GM12878 (cell line): ENCODE data around the gene MAPT. TPM values are rescaled to one million over a fixed set of nuclear protein-coding genes. Genes with fewer than 3 reads are reported as not detected.

Source experiments
- ATAC-seq: fragments of 200-7000 bp; cut with Tn5 transposase; 3 replicates; pipeline ENCODE4 v1.9.1; 2020; ENCODE audit warnings: mild to moderate bottlenecking, moderate library complexity
- BruUV-seq: library from RNA; stranded (reverse); fragments of 400-500 nt; replicated peaks from 2 replicates; lab custom pipeline; 2021; lab: Mats Ljungman, UMichigan
- CTCF ChIA-PET: fragments of 300-600 bp; sonication (Branson Sonifier 250); formaldehyde crosslinking; extraction: SDS; loops from one replicate; lab custom pipeline; 2021; ENCODE audit warnings: inconsistent platforms; lab: Yijun Ruan, JAX
- POLR2A ChIA-PET: fragments of 350-600 bp; formaldehyde crosslinking; extraction: SDS; loops from one replicate; lab custom pipeline; 2021; ENCODE audit warnings: inconsistent platforms; lab: Charles Lee
- RAD21 ChIA-PET: fragments of 300-600 bp; sonication (Branson Sonifier 250); formaldehyde crosslinking; loops from one replicate; lab custom pipeline; 2023; ENCODE audit warnings: antibody characterized with exemption; ENCODE audit not compliant: unreplicated experiment; lab: Charles Lee
- SMC1A ChIA-PET: fragments of 300-600 bp; sonication (Branson Sonifier 250); formaldehyde crosslinking; loops from one replicate; lab custom pipeline; 2023; ENCODE audit not compliant: unreplicated experiment, uncharacterized antibody; lab: Charles Lee
- DNase-seq: peaks from one replicate; pipeline ENCODE4 v3.0.0-alpha.2; 2011; ENCODE audit warnings: low read depth, low spot score
- FAIRE-seq: peaks from 3 replicates; lab custom pipeline; 2011; peaks lifted over from hg19 to GRCh38; lab: Jason Lieb, UNC
- H2AFZ ChIP-seq: 2 replicates; pipeline ENCODE4 v1.6.0; 2011; ENCODE audit warnings: low read depth, low read length, control low read depth; ENCODE audit not compliant: control insufficient read depth
- H3K27ac ChIP-seq: 2 replicates; pipeline ENCODE4 v1.5.1; 2011; ENCODE audit warnings: control low read depth; ENCODE audit not compliant: control insufficient read depth, insufficient read depth
- H3K27me3 ChIP-seq, 2 experiments: replicated peaks in 1 of 2; 2 replicates each; pipeline versions ENCODE4 v1.6.0 to v1.6.1; 2011; ENCODE audit warnings: low read length in 1 of 2; ENCODE audit not compliant: control insufficient read depth in 2 of 2, insufficient read depth in 2 of 2
- H3K36me3 ChIP-seq, 2 experiments: 2 replicates each; pipeline ENCODE4 v1.5.1; 2011; ENCODE audit warnings: low read length in 1 of 2; ENCODE audit not compliant: control insufficient read depth in 2 of 2, insufficient read depth in 2 of 2
- H3K4me1 ChIP-seq: 2 replicates; pipeline ENCODE4 v1.6.1; 2011; ENCODE audit warnings: mild to moderate bottlenecking, low read length, moderate library complexity, mixed read lengths; ENCODE audit not compliant: control insufficient read depth, insufficient read depth
- H3K4me2 ChIP-seq: 2 replicates; pipeline ENCODE4 v1.6.0; 2011; ENCODE audit warnings: control low read depth; ENCODE audit not compliant: control insufficient read depth, insufficient read depth
- H3K4me3 ChIP-seq: fragments of 200-600 bp; sonication (generic); 2 replicates; pipeline ENCODE4 v1.5.1; 2016
- H3K79me2 ChIP-seq: 2 replicates; pipeline ENCODE4 v1.6.0; 2011; ENCODE audit warnings: low read length; ENCODE audit not compliant: control insufficient read depth, insufficient read depth
- H3K9ac ChIP-seq: 2 replicates; pipeline ENCODE4 v1.8.0; 2011; ENCODE audit warnings: low read length, control low read depth, mixed read lengths; ENCODE audit not compliant: control insufficient read depth, insufficient read depth
- H3K9me3 ChIP-seq: replicated peaks from 3 replicates; pipeline ENCODE4 v1.5.1; 2011; ENCODE audit warnings: mild to moderate bottlenecking, low read length; ENCODE audit not compliant: control insufficient read depth, insufficient read depth
- H4K20me1 ChIP-seq: 2 replicates; pipeline ENCODE4 v1.6.0; 2011; ENCODE audit not compliant: control insufficient read depth, insufficient read depth
- KAT2A ChIP-seq: conservative IDR thresholded peaks from 2 replicates; pipeline ENCODE4 v1.6.1; 2011; ENCODE audit warnings: low read depth, low read length; ENCODE audit not compliant: control insufficient read depth
- KLF5 ChIP-seq: fragments of 450-650 bp; IDR thresholded peaks from 2 replicates; pipeline ENCODE4 v1.6.1; 2014; ENCODE audit warnings: mild to moderate bottlenecking; ENCODE audit not compliant: partially characterized antibody
- LARP7 ChIP-seq: fragments of 450-650 bp; IDR thresholded peaks from 2 replicates; pipeline ENCODE4 v1.6.1; 2017; ENCODE audit warnings: mild to moderate bottlenecking
- NFXL1 ChIP-seq: fragments of 450-650 bp; IDR thresholded peaks from 2 replicates; pipeline ENCODE4 v1.6.1; 2017; ENCODE audit warnings: antibody characterized with exemption, mild to moderate bottlenecking, borderline replicate concordance
- NR2C1 ChIP-seq: fragments of 450-650 bp; IDR thresholded peaks from 2 replicates; pipeline ENCODE4 v1.6.1; 2017; ENCODE audit warnings: antibody characterized with exemption, mild to moderate bottlenecking, moderate library complexity
- NRF1 ChIP-seq: conservative IDR thresholded peaks from 2 replicates; pipeline ENCODE4 v1.6.1; 2011; ENCODE audit warnings: mild to moderate bottlenecking, low read depth, low read length, improper control_type of control experiment
- PAX5 ChIP-seq: IDR thresholded peaks from 2 replicates; pipeline ENCODE4 v1.6.1; 2011; ENCODE audit warnings: low read depth, low read length, borderline replicate concordance
- RUNX3 ChIP-seq: IDR thresholded peaks from 2 replicates; pipeline ENCODE4 v1.6.1; 2012; ENCODE audit warnings: low read length, inconsistent platforms
- SMARCA5 ChIP-seq: fragments of 450-650 bp; IDR thresholded peaks from 2 replicates; pipeline ENCODE4 v1.6.1; 2017; ENCODE audit warnings: mild to moderate bottlenecking
- WGBS: methylation state at CpG from one replicate; pipeline ENCODE4 v1.1.6; 2016; ENCODE audit warnings: low lambda C conversion rate; ENCODE audit not compliant: insufficient replicate concordance, insufficient coverage; ENCODE audit errors: missing lambda C conversion rate; 5-methylcytosine and 5-hydroxymethylcytosine counted together
- in situ Hi-C: fragments of 300-500 bp; cut with MboI; formaldehyde crosslinking; loops from 9 replicates; pipeline ENCODE4 v1.14.3; 2018; ENCODE audit warnings: mixed read lengths
- intact Hi-C: fragments of 100-400 bp; cut with micrococcal nuclease; formaldehyde crosslinking; loops from one replicate; pipeline ENCODE4 v1.14.2; 2022; ENCODE audit not compliant: unreplicated experiment
- polyA plus RNA-seq, 11 experiments: library from polyadenylated mRNA; depleted of rRNA in 4 of 11; unstranded in 6 of 11; stranded (reverse) in 5 of 11; fragments of >200 nt; fragmentation: Nextera tagmentation in 4 of 11; fragmentation: Illumina TruSeq in 1 of 11; extraction: Ambion mirVana in 4 of 11; extraction: Trizol in 1 of 11; gene quantifications; 1 replicate in 1 of 11; 2 replicates in 10 of 11; pipeline versions ENCODE4 v1.2.1 to v1.2.3, GENCODE V29; 2011 to 2016; ENCODE audit warnings: inconsistent platforms in 2 of 11, missing spikeins in 2 of 11, low read depth in 1 of 11
- total RNA-seq, 4 experiments: library from RNA; depleted of rRNA in 3 of 4; stranded (reverse); fragments of >200 nt in 3 of 4; fragmentation: Illumina TruSeq in 1 of 4; extraction: Trizol in 1 of 4; gene quantifications; 2 replicates each; pipeline versions ENCODE4 v1.2.1 to v1.2.3, GENCODE V29; 2013 to 2021
- TF ChIP-seq, protein P1 (sequence below): fragments of 450-650 bp; IDR thresholded peaks from 2 replicates; pipeline ENCODE4 v1.6.1; 2017; ENCODE audit warnings: borderline replicate concordance
- TF ChIP-seq, protein P2 (sequence below): fragments of 150-350 bp; IDR thresholded peaks from 2 replicates; pipeline ENCODE4 v1.6.1; 2014; ENCODE audit warnings: mild to moderate bottlenecking, low read depth, low read length
- TF ChIP-seq, protein P3 (sequence below): IDR thresholded peaks from 2 replicates; pipeline ENCODE4 v1.6.1; 2011; ENCODE audit warnings: mild to moderate bottlenecking, low read depth, low read length, moderate library complexity; ENCODE audit not compliant: insufficient replicate concordance

Gene MAPT
- total and polyA plus RNA-seq, 10 of the 15 experiments (the other 5 are each of a cell fraction or from before 2014, with no cell fraction given): under 0.01 to 0.05 (median 0.03) TPM; not detected in 7

- Histone ChIP-seq H3K4me3 (no peak overlapping the region), H3K79me2 (no peaks in the 10 kb centered on the region; the same call in none of the 2 replicates), H3K4me1 (peaks cover 6% of the 10 kb centered on the region), H3K4me2 (no peak overlapping the region), H4K20me1 (no peaks in the 10 kb centered on the region), H3K36me3 (peaks cover 3 to 6% of the 10 kb centered on the region in 2 experiments; a peak in 3 of 4 replicates), H2AFZ (no peak overlapping the region), H3K27me3 (no peaks in the 10 kb centered on the region), H3K27ac (no peak overlapping the region), H3K9ac (no peak overlapping the region), H3K9me3 (no peaks in the 10 kb centered on the region)
- DNase-seq: no peak
- no TSS peak for BruUV-seq
- RAD21 ChIA-PET: interaction anchor here (2.0 kb wide), 1 partner anchor 12 kb away, joined by 5 read pairs; no protein-coding TSS in a partner anchor
- intact Hi-C loops (no loop called here), in situ Hi-C loops (no loop called here)
- no peak for TF ChIP-seq KAT2A
- TF ChIP-seq NRF1: no peak
- POLR2A ChIA-PET: interaction anchor here (0.6 kb wide), 1 partner anchor 133 kb away, joined by 5 read pairs; no protein-coding TSS in a partner anchor
- no peak for FAIRE-seq
- SMC1A ChIA-PET: interaction anchor here (0.7 to 3.7 kb wide), 9 partner anchors 8 to 155 kb away, joined by 3 to 22 read pairs (median 4); no protein-coding TSS in a partner anchor
- CTCF ChIA-PET: interaction anchor here (0.9 to 3.5 kb wide), 9 partner anchors 11 to 414 kb away, joined by 3 to 23 read pairs (median 3); no protein-coding TSS in a partner anchor
- WGBS: 75% methylated on average over 4 of the region's 4 CpGs
- no peak for ATAC-seq
Measured at GRCh38 chr17:46056800-46057304, 162.5 kb downstream of the MAPT start.

DNA sequence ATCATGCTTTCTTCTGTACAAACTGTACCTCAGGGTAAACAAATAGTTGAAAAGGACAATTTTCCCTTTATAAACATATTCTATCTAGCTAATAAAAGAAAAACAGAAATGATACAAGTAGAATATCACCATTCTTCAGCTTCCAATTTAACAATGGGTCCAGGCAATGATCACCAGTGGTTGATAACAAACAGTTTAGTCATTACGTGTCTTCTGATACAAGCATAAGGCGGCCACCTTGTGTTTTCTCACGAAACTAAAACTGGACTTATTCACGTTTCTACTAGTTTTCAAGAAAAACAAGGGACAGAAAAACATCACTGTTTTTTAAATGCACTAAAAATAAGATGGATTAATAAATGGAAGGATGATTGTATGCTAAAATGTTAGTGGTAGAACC is 163.0 kb downstream of the MAPT start:
- Histone ChIP-seq H3K9me3 (no peaks in the 10 kb centered on the region), H3K79me2 (no peaks in the 10 kb centered on the region; the same call in none of the 2 replicates), H2AFZ (no peak overlapping the region), H3K9ac (no peak overlapping the region), H3K27ac (no peak overlapping the region), H3K4me1 (peaks cover under 1% of the 10 kb centered on the region; the same call in 1 of the 2 replicates), H4K20me1 (no peaks in the 10 kb centered on the region), H3K27me3 (no peaks in the 10 kb centered on the region), H3K4me3 (no peak overlapping the region), H3K36me3 (peaks cover 3 to 6% of the 10 kb centered on the region in 2 experiments; a peak in 3 of 4 replicates), H3K4me2 (no peak overlapping the region)
- ChIA-PET CTCF (interaction anchor here (0.9 to 3.5 kb wide), 8 partner anchors 11 to 414 kb away, joined by 3 to 23 read pairs (median 3); no protein-coding TSS in a partner anchor), RAD21 (interaction anchor here (1.7 to 2.0 kb wide), 2 partner anchors 13 to 156 kb away, joined by 5 to 6 read pairs; no protein-coding TSS in a partner anchor), SMC1A (interaction anchor here (0.7 to 3.7 kb wide), 10 partner anchors 9 to 154 kb away, joined by 3 to 22 read pairs (median 4); no protein-coding TSS in a partner anchor), POLR2A (no interaction called here)
- ATAC-seq (no peak), DNase-seq (no peak), FAIRE-seq (no peak)
- in situ Hi-C loops (no loop called here), intact Hi-C loops (no loop called here)
- 97% methylated on average over 4 of the region's 4 CpGs for WGBS
- BruUV-seq: no TSS peak
- TF ChIP-seq NR2C1 (no peak), NFXL1 (no peak), RUNX3 (no peak), PAX5 (no peak), KLF5 (no peak), LARP7 (no peak), SMARCA5 (no peak)
- TF ChIP-seq, protein P1, sequence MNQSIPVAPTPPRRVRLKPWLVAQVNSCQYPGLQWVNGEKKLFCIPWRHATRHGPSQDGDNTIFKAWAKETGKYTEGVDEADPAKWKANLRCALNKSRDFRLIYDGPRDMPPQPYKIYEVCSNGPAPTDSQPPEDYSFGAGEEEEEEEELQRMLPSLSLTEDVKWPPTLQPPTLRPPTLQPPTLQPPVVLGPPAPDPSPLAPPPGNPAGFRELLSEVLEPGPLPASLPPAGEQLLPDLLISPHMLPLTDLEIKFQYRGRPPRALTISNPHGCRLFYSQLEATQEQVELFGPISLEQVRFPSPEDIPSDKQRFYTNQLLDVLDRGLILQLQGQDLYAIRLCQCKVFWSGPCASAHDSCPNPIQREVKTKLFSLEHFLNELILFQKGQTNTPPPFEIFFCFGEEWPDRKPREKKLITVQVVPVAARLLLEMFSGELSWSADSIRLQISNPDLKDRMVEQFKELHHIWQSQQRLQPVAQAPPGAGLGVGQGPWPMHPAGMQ: no peak
- TF ChIP-seq, protein P2, sequence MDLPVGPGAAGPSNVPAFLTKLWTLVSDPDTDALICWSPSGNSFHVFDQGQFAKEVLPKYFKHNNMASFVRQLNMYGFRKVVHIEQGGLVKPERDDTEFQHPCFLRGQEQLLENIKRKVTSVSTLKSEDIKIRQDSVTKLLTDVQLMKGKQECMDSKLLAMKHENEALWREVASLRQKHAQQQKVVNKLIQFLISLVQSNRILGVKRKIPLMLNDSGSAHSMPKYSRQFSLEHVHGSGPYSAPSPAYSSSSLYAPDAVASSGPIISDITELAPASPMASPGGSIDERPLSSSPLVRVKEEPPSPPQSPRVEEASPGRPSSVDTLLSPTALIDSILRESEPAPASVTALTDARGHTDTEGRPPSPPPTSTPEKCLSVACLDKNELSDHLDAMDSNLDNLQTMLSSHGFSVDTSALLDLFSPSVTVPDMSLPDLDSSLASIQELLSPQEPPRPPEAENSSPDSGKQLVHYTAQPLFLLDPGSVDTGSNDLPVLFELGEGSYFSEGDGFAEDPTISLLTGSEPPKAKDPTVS: no peak
- TF ChIP-seq, protein P3, sequence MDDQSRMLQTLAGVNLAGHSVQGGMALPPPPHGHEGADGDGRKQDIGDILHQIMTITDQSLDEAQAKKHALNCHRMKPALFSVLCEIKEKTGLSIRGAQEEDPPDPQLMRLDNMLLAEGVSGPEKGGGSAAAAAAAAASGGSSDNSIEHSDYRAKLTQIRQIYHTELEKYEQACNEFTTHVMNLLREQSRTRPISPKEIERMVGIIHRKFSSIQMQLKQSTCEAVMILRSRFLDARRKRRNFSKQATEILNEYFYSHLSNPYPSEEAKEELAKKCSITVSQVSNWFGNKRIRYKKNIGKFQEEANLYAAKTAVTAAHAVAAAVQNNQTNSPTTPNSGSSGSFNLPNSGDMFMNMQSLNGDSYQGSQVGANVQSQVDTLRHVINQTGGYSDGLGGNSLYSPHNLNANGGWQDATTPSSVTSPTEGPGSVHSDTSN: no peak
